Naive thymus-derived CD4-positive, alpha-beta T cell (primary cell): ENCODE results near the gene CDC25B. TPM values are rescaled to one million over a fixed set of nuclear protein-coding genes. Genes with fewer than 3 reads are reported as not detected.

Source experiments
- ATAC-seq: fragments of 150-1000 bp; cut with Tn5 transposase; 2 replicates; pipeline ENCODE4 v1.10.0; 2021; ENCODE audit warnings: mild to moderate bottlenecking, moderate library complexity
- CTCF ChIA-PET: fragments of 350-600 bp; sonication (Branson Sonifier 250); formaldehyde crosslinking; loops from one replicate; lab custom pipeline; 2021; ENCODE audit warnings: antibody characterized with exemption; lab: Charles Lee
- POLR2A ChIA-PET: fragments of 350-600 bp; sonication (Branson Sonifier 250); formaldehyde crosslinking; loops from one replicate; lab custom pipeline; 2021; ENCODE audit warnings: antibody characterized with exemption, inconsistent platforms; lab: Charles Lee
- DNase-seq, 9 donors: peaks; one replicate each; pipeline versions ENCODE4 v3.0.0 to v3.0.0-alpha.2; 2020 to 2022; ENCODE audit warnings: mixed read lengths in 1 of 9
- H3K27ac ChIP-seq: one replicate; pipeline ENCODE4 v1.7.0; 2013; ENCODE audit warnings: mild to moderate bottlenecking, low read depth, low read length, moderate library complexity
- H3K27me3 ChIP-seq, 2 donors: one replicate each; pipeline ENCODE4 v1.7.0; 2013; ENCODE audit warnings: low read length in 2 of 2, mild to moderate bottlenecking in 2 of 2, moderate library complexity in 2 of 2; ENCODE audit not compliant: control insufficient read depth in 2 of 2, insufficient read depth in 2 of 2
- H3K36me3 ChIP-seq, 3 experiments: 1 replicate in 2 of 3; 2 replicates in 1 of 3; pipeline ENCODE4 v1.7.0; 2013; ENCODE audit warnings: low read length in 3 of 3, mild to moderate bottlenecking in 3 of 3, moderate library complexity in 1 of 3; ENCODE audit not compliant: insufficient read depth in 3 of 3, control insufficient read depth in 2 of 3
- H3K4me1 ChIP-seq, 2 donors: one replicate each; pipeline ENCODE4 v1.7.0; 2013; ENCODE audit warnings: low read length in 2 of 2, mild to moderate bottlenecking in 2 of 2, moderate library complexity in 1 of 2; ENCODE audit not compliant: control insufficient read depth in 2 of 2, insufficient read depth in 2 of 2
- H3K4me3 ChIP-seq: 2 replicates; pipeline ENCODE4 v1.7.0; 2013; ENCODE audit warnings: mild to moderate bottlenecking, low read length
- H3K9me3 ChIP-seq, 3 experiments: 1 replicate in 2 of 3; 2 replicates in 1 of 3; pipeline ENCODE4 v1.7.0; 2013; ENCODE audit warnings: low read length in 3 of 3; ENCODE audit not compliant: control insufficient read depth in 2 of 3
- H3K27ac Mint-ChIP-seq, 9 donors: one replicate each; pipeline ENCODE4 v1.8.0; 2020 to 2022; ENCODE audit warnings: mixed read lengths in 9 of 9, mild to moderate bottlenecking in 8 of 9, moderate library complexity in 5 of 9, inconsistent platforms in 2 of 9
- H3K27me3 Mint-ChIP-seq, 5 donors: one replicate each; pipeline ENCODE4 v1.8.0; 2021 to 2022; ENCODE audit warnings: mixed read lengths in 5 of 5, mild to moderate bottlenecking in 1 of 5
- H3K36me3 Mint-ChIP-seq, 5 donors: one replicate each; pipeline ENCODE4 v1.8.0; 2020 to 2022; ENCODE audit warnings: mixed read lengths in 5 of 5, mild to moderate bottlenecking in 3 of 5, inconsistent platforms in 1 of 5
- H3K4me1 Mint-ChIP-seq, 7 donors: one replicate each; pipeline ENCODE4 v1.8.0; 2020 to 2022; ENCODE audit warnings: mixed read lengths in 7 of 7, mild to moderate bottlenecking in 3 of 7, inconsistent platforms in 1 of 7
- H3K4me3 Mint-ChIP-seq, 10 donors: one replicate each; pipeline ENCODE4 v1.8.0; 2020 to 2022; ENCODE audit warnings: mild to moderate bottlenecking in 10 of 10, mixed read lengths in 10 of 10, moderate library complexity in 6 of 10, inconsistent platforms in 2 of 10
- H3K9me3 Mint-ChIP-seq, 11 donors: one replicate each; pipeline ENCODE4 v1.8.0; 2020 to 2022; ENCODE audit warnings: mixed read lengths in 11 of 11, mild to moderate bottlenecking in 4 of 11, inconsistent platforms in 1 of 11, moderate library complexity in 1 of 11
- intact Hi-C, 2 donors: fragments of 100-400 bp; cut with micrococcal nuclease; formaldehyde crosslinking; loops; one replicate each; pipeline ENCODE4 v1.15.1; 2023
- polyA plus RNA-seq, 2 donors: library from polyadenylated mRNA; unstranded; fragments of 300-500 nt; fragmentation: Illumina TruSeq; gene quantifications; one replicate each; pipeline ENCODE4 v1.2.3, GENCODE V29; 2021
- total RNA-seq, 6 experiments: library from RNA in 5 of 6; stranded (reverse) in 5 of 6; gene quantifications; 1 replicate in 5 of 6; 2 replicates in 1 of 6; pipeline ENCODE4 v1.2.3 and lab custom pipeline; 2021 to 2026

CDC25B gene
- total and polyA plus RNA-seq, 7 experiments from 2014 or later = 37.0 to 392 (median 174) TPM

DNA sequence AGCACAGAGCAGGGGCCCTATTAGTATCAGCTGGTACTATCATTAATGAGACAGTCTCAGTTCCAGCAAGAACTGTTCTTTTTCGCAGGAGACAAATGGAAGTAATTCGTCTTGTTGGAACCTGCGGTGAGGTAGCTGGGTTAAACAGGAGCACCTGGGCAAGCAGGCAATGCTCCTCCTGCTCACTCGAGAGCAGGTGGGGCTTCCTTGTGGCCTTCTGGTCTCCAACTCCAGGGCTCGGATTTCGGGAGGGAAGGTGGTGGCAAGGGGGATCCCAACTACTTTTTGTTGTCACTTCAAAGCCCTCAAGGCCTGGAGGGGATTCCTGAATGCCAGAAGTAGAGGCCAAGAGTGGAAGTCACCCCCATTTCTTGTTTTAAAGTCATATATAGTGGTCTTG is 13.5 kb upstream of the CDC25B start:
- Histone ChIP-seq H3K36me3 (peaks cover 0 to 7% (median 0%) of the 10 kb centered on the region in 3 experiments), H3K27me3 (no peaks in the 10 kb centered on the region), H3K27ac (no peak overlapping the region), H3K4me1 (peaks cover 11 to 17% of the 10 kb centered on the region in 2 donors), H3K4me3 (no peak overlapping the region), H3K9me3 (no peaks in the 10 kb centered on the region)
- ChIA-PET CTCF (interaction anchor here (1.3 kb wide), 1 partner anchor 14 kb away, joined by 5 read pairs; the partner anchor contains the start of gene ADISSP), POLR2A (interaction anchor here (1.0 kb wide), 1 partner anchor 108 kb away, joined by 3 read pairs; no protein-coding TSS in a partner anchor)
- no peak for DNase-seq
- no peak for ATAC-seq
- Mint-ChIP-seq H3K4me1 (peaks cover 27 to 48% (median 41%) of the 10 kb centered on the region in 7 donors), H3K36me3 (peaks cover 0 to 5% (median 0%) of the 10 kb centered on the region in 5 donors), H3K27me3 (peaks cover 0 to 22% (median 0%) of the 10 kb centered on the region in 5 donors), H3K27ac (peak overlapping the region in 7 of 9 donors; percentile 6 to 78 (median 45)), H3K4me3 (peak overlapping the region in 2 of 10 donors; percentile 19 to 36), H3K9me3 (peaks cover 0 to 1% (median 0%) of the 10 kb centered on the region in 11 donors)
- intact Hi-C loops = no loop called here

DNA sequence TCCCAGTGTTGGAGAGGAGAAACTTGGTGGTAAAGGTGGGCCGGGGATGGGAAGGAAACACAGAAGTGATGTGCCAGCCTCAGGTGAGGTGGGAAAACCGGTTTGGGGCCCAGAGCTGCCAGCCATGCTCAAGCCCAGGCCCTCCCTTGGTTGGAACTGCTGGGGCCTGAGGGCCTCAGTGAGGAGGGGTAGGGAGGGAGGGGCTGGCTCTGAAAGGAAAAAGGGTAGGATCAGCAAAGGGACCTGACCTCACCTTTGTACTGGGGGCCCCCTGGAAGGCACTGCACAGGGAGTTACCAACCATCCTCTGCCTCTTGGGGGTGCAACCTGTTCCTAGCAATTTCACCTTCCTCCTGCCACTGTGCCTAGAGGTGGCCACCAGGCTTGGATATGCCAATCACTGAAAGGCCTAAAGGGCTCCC is 13.0 kb upstream of the CDC25B start:
- DNase-seq = no peak

DNA sequence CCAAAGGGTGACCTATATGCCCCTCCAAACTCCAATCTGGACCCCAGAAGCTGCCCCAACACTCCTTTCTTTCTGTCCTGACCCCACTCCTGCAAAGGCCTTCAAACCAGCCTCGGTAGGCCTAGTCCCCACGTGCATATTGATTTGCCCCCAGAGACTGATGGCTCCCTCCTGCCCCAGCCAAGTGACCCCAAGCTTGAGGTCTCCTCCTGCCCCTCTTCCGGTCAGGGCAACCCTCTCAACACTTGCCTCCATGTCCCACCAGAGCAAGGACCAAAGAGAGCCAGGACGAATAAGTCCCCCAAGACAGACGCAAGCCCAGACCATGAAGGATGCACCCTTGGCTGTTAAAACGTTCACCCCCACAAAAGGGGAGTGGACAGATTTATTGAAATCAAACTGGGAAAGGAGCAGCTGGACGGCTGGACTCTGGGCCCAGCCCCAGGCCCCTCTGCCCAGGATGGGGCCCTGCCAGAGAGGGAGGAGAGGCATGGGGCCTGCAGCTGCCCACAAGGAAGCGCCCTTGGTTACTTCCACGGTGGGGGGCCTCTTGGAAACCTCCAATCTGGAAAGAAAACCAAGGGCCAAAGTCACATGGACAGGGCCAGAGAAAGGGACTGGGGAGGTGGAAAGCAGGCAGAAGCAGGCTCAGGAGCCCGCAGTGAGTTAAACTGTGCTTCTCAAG is 12.5 kb upstream of the CDC25B start:
- Histone ChIP-seq H3K4me1 (peaks cover 12 to 13% of the 10 kb centered on the region in 2 donors), H3K9me3 (no peaks in the 10 kb centered on the region), H3K36me3 (peaks cover 0 to 7% (median 0%) of the 10 kb centered on the region in 3 experiments), H3K4me3 (no peak overlapping the region), H3K27ac (no peak overlapping the region), H3K27me3 (no peaks in the 10 kb centered on the region)
- Mint-ChIP-seq H3K9me3 (peaks cover 0 to 1% (median 0%) of the 10 kb centered on the region in 11 donors), H3K27me3 (peaks cover 0 to 20% (median 0%) of the 10 kb centered on the region in 5 donors), H3K4me1 (peaks cover 31 to 55% (median 51%) of the 10 kb centered on the region in 7 donors), H3K4me3 (peak overlapping the region in 2 of 10 donors; percentile 6 to 21), H3K27ac (peak overlapping the region in 6 of 9 donors; percentile 2 to 78 (median 15)), H3K36me3 (peaks cover 0 to 5% (median 0%) of the 10 kb centered on the region in 5 donors)
- DNase-seq (no peak), ATAC-seq (no peak)
- ChIA-PET CTCF (interaction anchor here (0.5 kb wide), 1 partner anchor 247 kb away, joined by 3 read pairs; no protein-coding TSS in a partner anchor), POLR2A (interaction anchor here (0.6 kb wide), 1 partner anchor 572 kb away, joined by 3 read pairs; no protein-coding TSS in a partner anchor)
- intact Hi-C loops = no loop called here

More for the DNA sequence above, 13.0 kb upstream of the CDC25B start:
- H3K4me3 ChIP-seq = no peak overlapping the region
- ChIA-PET CTCF (interaction anchor here (1.3 kb wide), 1 partner anchor 15 kb away, joined by 5 read pairs; the partner anchor contains the start of gene ADISSP), POLR2A (interaction anchor here (1.0 kb wide), 1 partner anchor 107 kb away, joined by 3 read pairs; no protein-coding TSS in a partner anchor)
- no peaks in the 10 kb centered on the region for H3K27me3 ChIP-seq
- peaks cover 29 to 51% (median 45%) of the 10 kb centered on the region in 7 donors for H3K4me1 Mint-ChIP-seq
- H3K4me1 ChIP-seq = peaks cover 13 to 17% of the 10 kb centered on the region in 2 donors
- H3K36me3 Mint-ChIP-seq = peaks cover 0 to 5% (median 0%) of the 10 kb centered on the region in 5 donors
- H3K27ac Mint-ChIP-seq = peak overlapping the region in 6 of 9 donors; percentile 12 to 78 (median 52)
- peaks cover 0 to 22% (median 0%) of the 10 kb centered on the region in 5 donors for H3K27me3 Mint-ChIP-seq
- H3K9me3 ChIP-seq = no peaks in the 10 kb centered on the region
- no peak for ATAC-seq
- H3K4me3 Mint-ChIP-seq = peak overlapping the region in 1 of 10 donors; percentile 36
- peaks cover 0 to 7% (median 0%) of the 10 kb centered on the region in 3 experiments for H3K36me3 ChIP-seq
- H3K9me3 Mint-ChIP-seq = peaks cover 0 to 1% (median 0%) of the 10 kb centered on the region in 11 donors
- intact Hi-C loops = no loop called here
- H3K27ac ChIP-seq = no peak overlapping the region

DNA sequence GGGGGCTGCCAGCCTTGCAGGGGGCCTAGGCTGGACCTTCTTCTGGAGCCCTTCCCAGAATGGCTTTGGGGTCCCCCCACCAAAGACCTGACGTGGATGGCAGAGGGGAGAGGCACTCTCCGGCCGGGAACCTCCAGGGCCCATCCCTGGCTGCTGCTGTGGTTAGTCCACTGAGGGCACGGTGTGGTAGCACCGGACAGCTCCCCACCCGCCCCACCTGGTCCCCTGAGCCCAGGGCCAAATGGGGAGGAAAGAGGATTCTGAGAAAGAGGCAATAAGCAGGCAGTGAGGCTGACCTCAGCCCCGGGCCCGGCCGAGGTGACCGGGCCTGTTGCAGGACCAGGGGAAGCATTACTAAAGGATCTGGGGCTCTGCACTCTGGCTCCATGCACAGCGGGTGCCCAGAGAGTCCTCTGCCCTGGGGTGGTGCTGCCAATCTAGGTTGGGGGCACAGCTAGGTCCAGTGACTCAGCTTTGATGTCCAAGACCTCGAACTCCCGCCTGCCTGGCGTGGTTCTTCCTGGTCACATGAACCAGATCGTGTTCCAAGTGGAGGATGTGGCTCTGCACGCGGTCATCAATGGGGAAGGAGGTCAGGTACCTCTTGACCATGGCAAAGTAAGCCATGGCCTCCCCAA is 11.8 kb upstream of the CDC25B start:
- H3K27ac Mint-ChIP-seq = peak overlapping the region in 6 of 9 donors; percentile 53 to 80 (median 69)

DNA sequence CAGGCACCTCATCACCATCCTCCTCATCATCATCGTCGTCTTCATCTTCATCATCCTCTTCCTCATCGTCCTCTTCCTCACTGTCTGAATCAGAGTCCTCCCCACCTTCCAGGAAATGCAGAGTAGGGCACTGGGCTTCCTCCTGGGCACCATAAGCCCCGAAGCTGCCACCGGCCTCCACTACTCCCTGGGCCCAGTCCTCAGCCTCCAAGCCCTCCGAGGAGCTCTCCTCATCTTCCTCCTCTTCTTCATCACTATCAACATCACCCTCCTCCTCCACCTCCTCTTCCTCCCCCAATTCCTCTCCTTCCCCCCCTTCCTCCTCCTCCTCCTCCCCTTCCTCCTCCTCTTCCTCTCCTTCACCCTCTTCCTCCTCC is 11.3 kb upstream of the CDC25B start:
- intact Hi-C loops = no loop called here
- Histone ChIP-seq H3K27ac (peak overlapping the region; percentile 62), H3K27me3 (no peaks in the 10 kb centered on the region), H3K4me1 (peaks cover 12 to 13% of the 10 kb centered on the region in 2 donors), H3K4me3 (no peak overlapping the region), H3K9me3 (no peaks in the 10 kb centered on the region), H3K36me3 (peaks cover 0 to 7% (median 0%) of the 10 kb centered on the region in 3 experiments)
- peaks cover 0 to 1% (median 0%) of the 10 kb centered on the region in 11 donors for H3K9me3 Mint-ChIP-seq
- POLR2A ChIA-PET = interaction anchor here (0.9 to 6.0 kb wide), 4 partner anchors 11 to 35 kb away, joined by 3 to 85 read pairs (median 6); partner anchors contain the start of genes ADISSP, AP5S1 and CDC25B
- peaks cover 0 to 12% (median 0%) of the 10 kb centered on the region in 5 donors for H3K27me3 Mint-ChIP-seq
- ATAC-seq (no peak), DNase-seq (no peak)
- CTCF ChIA-PET = interaction anchor here (0.7 to 8.4 kb wide), 3 partner anchors 16 to 58 kb away, joined by 3 to 82 read pairs (median 7); partner anchors contain the start of gene AP5S1
- peak overlapping the region; percentile 18 to 81 (median 54) for H3K4me3 Mint-ChIP-seq
- peak overlapping the region in 7 of 9 donors; percentile 53 to 84 (median 73) for H3K27ac Mint-ChIP-seq
- H3K4me1 Mint-ChIP-seq = peaks cover 38 to 59% (median 56%) of the 10 kb centered on the region in 7 donors
- H3K36me3 Mint-ChIP-seq = peaks cover 0 to 5% (median 0%) of the 10 kb centered on the region in 5 donors

More for the DNA sequence above, 11.8 kb upstream of the CDC25B start:
- intact Hi-C loops = no loop called here
- H3K9me3 Mint-ChIP-seq = peaks cover 0 to 1% (median 0%) of the 10 kb centered on the region in 11 donors
- H3K4me3 ChIP-seq = no peak overlapping the region
- peak overlapping the region; percentile 9 for H3K27ac ChIP-seq
- peaks cover 0 to 5% (median 0%) of the 10 kb centered on the region in 5 donors for H3K36me3 Mint-ChIP-seq
- CTCF ChIA-PET = interaction anchor here (0.5 to 8.4 kb wide), 3 partner anchors 35 to 247 kb away, joined by 3 to 82 read pairs (median 3); partner anchors contain the start of gene AP5S1
- peak overlapping the region in 9 of 10 donors; percentile 43 to 81 (median 56) for H3K4me3 Mint-ChIP-seq
- H3K4me1 ChIP-seq = peaks cover 12 to 13% of the 10 kb centered on the region in 2 donors
- no peaks in the 10 kb centered on the region for H3K27me3 ChIP-seq
- H3K36me3 ChIP-seq = peaks cover 0 to 7% (median 0%) of the 10 kb centered on the region in 3 experiments
- no peaks in the 10 kb centered on the region for H3K9me3 ChIP-seq
- peaks cover 0 to 18% (median 0%) of the 10 kb centered on the region in 5 donors for H3K27me3 Mint-ChIP-seq
- H3K4me1 Mint-ChIP-seq = peaks cover 38 to 59% (median 57%) of the 10 kb centered on the region in 7 donors
- ATAC-seq (no peak), DNase-seq (no peak)
- POLR2A ChIA-PET = interaction anchor here (0.6 to 6.0 kb wide), 5 partner anchors 11 to 571 kb away, joined by 3 to 85 read pairs (median 4); partner anchors contain the start of genes ADISSP, AP5S1 and CDC25B
